GM12892 (cell line): ENCODE data around the gene ADGRA3.

ENCODE experiments used
- POLR2A ChIP-seq: IDR thresholded peaks from 2 replicates; pipeline ENCODE4 v1.6.1; 2011; ENCODE audit warnings: low read depth, low read length, control low read depth
- POLR2AphosphoS5 ChIP-seq: IDR thresholded peaks from 2 replicates; pipeline ENCODE4 v1.6.1; 2011; ENCODE audit warnings: low read depth, low read length, control low read depth

DNA sequence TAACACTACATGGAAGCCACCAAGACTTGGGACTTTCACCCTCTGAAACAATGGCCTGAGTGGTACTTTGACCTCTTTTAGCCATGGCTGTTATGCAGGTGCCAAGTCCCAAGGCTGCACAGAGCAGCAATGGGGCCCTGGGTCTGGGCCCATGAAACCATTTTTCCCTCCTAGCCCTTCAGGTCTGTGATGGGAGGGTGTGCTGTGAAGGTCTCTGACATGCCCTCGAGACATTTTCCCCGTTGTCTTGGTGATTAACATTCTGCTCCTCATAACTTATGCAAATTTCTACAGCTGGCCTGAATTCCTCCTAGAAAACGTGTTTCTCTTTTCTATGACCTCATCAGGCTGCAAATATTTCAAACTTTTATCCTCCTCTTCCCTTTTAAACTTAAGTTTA lies 30.4 kb upstream of the ADGRA3 start:
- TF ChIP-seq POLR2AphosphoS5: no peak
- TF ChIP-seq POLR2A: no peak
